ENCODE measurements around the gene FGF14.

Gene FGF14

DNA sequence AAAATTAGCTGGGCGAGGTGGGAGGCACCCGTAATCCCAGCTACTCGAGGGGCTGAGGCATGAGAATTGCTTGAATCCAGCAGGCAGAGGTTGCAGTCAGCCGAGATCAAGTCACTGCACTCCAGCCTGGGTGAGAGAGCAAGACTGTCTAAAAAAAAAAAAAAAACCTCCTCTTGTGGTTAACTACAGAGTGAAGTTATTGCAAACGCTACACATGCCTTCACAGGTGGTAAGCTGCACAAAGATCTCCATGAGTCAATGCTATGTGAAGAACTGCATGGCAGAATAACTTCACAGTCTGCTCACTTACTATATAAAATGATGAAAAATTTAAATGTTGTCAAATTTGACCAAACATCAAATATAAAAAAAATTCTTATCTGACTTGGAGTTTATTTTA, 436.8 kb downstream of the FGF14 start:
- DNase-seq: no peak

DNA sequence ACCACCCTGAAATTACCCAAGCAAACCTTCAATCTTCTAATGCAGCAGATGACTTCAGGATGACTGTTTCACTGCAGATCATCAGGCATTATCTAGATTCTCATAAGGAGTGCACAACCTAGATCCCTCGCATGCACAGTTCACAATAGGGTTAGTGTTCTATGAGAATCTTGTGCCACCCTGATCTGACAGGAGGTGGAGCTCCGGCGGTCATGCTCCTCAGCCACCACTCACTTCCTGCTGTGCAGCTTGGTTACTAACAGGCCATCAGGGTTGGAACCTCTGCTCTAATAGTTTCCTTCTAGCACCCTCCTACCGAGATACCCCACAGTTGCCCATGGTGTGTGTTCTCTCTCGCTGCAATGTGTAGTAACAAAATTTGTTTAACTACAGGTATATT, 442.8 kb downstream of the FGF14 start:
- DNase-seq: no peak

DNA sequence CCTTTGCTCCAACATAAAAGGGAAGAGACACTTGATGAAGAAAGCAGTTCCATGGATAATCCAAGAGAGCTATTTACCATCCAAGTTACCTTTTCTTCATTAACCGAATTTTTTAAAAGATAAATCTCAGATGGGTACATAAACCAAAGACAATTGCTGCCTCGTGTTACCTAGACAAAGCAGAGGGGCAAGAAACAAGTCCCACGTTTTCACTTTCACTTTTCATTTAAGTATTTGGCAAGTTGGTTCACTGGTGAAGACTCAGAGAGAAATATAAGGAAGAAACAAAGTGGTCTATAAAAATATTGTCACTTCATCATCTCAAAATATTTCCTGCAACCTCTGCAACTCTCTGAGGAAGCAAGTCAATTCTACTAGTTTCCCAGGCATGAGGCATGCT, 446.1 kb downstream of the FGF14 start:
- DNase-seq: no peak

DNA sequence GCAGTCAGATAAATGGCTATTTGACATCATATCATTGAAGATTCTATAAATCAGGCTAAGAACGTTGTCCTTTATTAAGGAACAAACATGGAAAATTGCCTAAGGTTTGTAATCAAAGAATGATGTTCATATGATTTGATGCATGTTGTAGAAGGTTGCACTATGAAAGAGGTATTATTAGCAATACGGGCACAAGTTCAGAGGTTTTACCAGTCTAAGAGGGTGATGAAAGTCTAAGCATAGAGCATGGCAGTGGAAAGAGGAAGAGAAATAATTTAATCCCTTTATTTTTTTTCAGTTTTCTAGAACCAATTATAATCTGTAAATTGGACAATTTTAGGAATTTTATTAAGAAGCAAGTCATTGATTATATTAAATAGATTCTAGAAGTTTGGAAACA, 450.7 kb downstream of the FGF14 start:
- no peak for DNase-seq

DNA sequence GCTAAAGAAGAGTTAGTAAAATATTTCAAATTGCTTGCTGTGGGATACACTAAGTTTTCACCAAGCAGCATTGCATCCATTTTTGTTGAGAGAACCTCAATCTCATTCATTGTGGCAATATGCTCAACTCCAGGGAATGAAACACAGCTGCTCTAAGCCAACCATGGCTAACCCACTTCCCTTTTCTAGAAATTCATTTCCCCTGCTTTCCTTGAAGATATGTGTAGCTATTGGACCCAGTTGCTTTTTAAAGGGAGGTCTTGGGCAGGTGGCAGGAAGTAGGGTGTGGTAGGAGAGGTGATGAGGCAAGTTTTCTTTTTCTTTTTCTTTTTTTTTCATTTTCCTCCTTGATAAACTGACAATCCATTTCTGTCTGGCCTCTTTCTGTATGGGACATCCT, 452.2 kb downstream of the FGF14 start:
- no peak for DNase-seq

DNA sequence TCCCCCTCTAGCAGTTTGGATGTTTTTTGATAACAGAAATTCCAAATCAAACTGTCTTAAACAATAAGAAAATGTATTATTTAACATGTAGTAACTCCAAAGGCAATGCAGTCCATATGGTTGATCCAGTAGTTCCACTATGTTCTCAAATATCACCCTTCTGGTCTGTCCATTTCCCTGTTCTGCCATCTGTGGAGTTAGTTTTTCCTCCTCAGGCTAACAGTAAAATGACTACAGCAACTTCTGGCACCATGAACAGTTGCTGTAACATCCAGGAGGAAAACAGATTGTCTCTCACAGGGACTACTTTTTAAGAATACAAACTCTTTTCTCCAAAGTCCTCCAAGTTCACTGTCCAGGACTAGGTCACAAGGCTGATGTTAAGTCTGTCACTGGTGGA, 455.4 kb downstream of the FGF14 start:
- DNase-seq: no peak

DNA sequence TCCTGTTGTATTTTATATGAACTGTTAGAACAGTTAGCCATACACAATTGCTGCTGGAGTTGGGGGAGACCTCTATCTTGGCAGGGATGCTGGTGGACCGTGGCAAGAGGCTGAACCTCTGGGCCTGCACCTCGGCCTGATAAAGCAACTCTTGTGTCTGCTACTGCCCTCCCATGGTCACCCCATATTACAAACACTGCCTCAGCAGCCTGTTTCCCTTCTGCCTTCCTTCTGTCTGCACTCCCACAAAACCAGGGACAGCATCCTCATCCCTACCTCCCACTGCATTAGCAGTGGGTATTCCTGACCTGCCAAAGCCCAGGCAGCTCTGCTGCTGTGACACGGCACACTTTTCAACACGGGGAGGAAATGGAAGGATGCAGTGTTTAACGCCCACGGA, 456.4 kb downstream of the FGF14 start:
- DNase-seq: no peak

DNA sequence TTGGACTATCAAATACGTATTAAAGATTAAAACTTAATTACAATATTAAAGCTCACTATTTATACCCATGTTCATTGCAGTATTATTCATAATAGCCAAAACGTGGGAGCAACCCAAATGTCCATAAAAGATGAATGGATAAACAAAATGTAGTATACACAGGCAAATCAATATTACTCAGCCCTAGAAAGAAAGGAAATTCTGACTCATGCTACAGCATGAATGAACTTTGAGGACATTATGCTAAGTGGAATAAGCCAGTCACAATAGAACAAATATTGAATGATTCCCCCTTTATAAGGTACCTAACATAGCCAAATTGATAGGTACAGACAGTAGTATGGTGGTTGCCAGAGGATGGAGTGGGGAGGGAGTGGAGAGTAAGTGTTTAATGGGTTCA, 457.3 kb downstream of the FGF14 start:
- DNase-seq: no peak

DNA sequence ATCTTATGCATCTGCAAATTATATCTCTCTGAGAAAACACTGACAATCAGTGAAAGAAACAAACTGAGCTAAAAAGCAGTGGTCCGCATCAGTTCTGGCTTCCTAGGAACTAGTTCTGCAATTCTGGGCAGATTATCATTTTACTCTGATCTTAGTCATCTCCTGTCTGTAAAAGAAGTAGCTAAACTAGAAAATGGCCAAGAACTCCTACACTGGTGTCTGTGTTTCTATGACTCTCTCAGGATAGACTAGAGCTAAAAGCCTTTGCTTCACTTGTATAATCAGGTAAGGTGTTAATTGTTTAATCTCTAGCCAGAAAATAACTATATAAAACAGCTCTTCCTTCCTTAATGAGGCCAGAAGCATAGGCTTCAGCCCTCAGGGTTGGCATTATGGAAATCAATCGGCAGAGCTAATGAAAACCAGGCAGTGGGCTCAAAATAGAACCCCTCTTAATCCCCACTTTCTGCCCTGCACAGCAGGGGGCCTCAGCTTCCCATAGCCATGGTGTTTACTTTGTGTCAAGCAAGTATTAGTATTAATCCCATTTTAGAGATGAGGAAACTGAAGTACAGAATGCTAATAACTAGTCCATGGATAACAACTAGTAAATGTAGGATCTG, 459.2 kb downstream of the FGF14 start:
- no peak for DNase-seq

DNA sequence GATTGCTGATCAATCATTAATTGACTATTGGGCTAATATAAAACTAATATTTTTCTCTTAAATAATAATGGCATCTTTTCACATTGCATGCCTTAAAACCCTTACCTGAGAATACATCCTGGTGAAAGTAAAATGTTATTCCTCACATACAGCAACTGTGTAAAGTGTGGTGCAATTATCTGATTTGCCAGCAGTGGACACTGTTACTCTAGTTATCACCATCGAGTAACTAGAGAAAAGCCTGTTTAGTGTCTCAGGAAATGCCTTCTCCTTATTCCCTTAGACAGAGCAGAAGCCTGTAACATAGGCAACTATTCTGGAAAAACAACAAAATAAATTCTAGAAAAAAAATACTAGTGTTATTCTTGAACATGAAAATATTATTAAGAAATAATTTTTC, 459.8 kb downstream of the FGF14 start:
- DNase-seq: no peak

DNA sequence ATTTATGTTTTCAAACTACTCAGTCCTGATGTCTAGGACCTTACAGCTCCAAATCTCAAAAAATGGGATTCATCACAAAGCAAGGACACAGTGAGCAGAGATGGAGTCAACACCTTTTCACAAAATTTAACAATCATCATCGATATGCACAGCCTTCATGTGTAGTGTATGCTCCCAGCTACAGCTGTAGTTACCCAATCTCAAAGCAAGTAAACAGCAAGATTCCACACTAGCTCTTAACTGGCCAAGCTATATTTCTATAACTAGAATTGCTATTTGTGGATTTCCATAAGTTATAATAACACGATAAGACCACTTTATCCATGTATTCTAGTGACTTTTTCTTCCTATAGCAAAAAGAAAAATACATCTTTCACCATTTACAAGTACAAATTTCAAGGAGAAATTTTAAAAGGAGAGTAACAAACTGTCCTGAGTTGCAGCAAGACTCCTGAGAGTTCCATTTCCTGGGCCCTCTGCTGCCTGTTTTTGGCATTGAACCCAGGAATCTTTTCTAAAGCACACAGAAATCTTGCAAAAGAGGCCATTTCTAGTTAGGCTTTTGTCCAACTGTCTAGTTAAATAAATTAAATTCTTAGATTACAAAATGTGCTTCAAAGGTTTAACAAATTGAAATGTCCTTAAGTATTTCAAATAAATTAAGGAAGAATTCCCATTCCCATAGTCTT, 460.6 kb downstream of the FGF14 start:
- DNase-seq: no peak

DNA sequence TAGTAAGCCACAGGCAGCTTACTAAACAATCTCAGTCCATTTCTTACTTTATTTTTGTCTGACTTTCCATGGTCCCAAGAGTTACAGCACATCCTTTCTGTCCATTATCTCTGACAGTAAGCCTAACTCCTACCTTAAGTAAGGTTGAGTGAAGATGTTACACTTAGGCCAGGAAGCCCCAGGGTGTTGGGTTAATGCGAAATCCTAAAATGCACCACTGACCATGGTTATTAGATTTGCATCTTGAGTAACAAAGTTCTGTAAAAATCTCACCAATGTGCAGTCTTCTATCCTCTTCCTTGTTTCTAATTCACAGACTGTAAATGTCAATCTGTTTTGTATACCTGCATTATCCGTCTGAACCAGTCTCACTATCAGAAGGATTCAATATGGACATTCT, 462.5 kb downstream of the FGF14 start:
- no peak for DNase-seq

DNA sequence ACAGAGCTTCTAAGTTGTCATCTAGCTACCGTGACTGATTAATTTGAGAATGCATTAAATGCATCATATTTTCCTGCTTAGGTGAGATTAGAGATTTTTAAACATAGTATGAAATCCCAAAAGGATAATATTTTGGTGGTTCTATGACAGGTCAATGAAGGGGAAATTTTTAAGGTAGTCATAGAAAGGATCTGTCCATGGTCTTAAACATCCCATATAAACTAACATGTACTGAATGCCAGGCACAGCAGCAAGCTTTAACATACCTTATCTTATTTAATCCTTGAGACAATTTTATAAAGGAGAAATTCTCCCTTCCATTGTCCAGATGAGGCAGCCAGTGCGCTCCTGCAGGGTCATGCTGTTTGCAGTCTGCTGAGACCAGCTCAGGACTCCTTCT, 466.0 kb downstream of the FGF14 start:
- no peak for DNase-seq

DNA sequence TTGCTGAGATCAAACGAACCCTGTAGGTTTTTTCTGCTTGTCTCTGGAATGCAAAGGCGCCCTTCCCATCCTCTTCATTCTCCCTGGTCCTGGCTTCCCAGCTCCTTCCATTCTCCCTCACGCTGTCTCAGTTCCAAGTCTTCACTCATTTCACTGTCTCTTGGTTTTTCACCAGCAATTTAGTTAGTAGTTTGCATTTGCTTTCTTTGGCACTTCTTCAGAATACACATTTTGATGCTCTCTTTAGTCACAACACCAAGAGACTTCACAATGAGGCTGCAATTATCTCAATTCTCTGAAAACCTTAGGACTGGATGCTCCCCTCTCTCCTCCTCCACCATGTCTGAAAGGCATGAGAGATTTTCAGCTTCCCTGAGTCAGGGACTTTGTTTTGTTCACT, 470.7 kb downstream of the FGF14 start:
- DNase-seq: no peak

DNA sequence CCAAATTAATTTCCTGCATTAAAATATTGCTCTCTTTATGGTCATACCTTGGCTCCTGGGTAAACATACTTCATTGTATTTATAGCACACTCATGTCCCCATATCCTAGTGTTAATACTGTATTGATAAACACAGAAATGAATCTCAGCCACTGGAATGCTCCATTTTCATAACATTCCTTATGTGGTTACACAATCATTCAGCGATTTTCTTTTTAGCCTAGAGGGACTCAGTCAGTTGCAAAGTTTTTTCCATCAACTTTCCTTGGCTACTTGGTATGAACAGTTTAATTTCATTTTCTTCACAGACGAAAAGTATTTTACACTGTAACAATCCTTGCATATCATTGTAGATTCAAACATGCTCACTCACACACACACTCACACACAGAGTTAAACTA, 471.5 kb downstream of the FGF14 start:
- DNase-seq: no peak

DNA sequence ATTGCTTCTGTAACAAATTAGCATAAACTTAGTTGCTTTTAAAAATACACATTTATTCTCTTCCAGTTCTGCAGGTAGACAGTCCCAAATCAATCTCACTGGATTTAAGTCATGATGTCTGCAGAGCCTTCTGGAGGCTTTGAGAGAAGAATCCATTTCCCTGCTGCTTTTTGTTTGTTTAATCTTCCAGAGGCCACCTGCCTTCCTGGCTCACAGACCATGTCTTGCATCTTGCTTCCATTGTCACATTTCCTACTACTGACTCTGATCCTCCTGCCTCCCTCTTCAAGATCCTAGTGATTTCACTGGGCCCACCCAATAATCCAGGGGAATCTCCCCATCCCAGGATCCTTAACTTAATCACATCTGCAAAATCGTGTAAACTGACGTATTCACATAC, 476.1 kb downstream of the FGF14 start:
- DNase-seq: no peak

DNA sequence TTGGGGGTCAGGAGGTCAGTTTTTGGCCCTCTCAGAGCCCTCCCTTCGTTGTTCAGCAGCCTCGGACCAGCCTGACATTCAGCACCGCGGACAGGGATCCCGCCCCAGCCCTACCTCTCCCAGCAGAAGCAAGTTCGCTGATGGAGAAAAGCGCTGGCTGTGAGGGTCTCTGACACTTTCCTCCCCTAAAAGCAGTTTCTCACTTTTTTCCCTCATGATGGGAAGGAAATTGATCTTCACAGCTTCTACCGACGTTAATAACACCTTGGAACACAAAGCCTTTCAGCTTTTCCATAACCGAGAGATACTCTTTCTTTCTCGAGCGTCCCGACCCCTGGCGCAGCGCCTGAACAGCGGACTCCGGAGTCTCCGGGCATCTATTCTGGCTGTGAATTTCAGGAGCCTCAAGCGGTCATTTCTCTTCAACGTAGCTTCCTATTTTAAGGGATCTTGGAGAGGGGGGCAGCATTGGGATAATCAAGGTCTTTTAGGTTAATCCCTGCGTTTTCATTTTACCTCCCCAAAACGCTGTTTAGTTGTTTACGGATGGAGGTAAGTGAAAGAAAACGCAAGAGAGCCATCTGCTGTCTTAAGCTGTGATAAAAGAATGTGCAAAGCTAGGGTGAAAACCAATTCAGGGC, 482.2 kb downstream of the FGF14 start:
- no peak for DNase-seq

DNA sequence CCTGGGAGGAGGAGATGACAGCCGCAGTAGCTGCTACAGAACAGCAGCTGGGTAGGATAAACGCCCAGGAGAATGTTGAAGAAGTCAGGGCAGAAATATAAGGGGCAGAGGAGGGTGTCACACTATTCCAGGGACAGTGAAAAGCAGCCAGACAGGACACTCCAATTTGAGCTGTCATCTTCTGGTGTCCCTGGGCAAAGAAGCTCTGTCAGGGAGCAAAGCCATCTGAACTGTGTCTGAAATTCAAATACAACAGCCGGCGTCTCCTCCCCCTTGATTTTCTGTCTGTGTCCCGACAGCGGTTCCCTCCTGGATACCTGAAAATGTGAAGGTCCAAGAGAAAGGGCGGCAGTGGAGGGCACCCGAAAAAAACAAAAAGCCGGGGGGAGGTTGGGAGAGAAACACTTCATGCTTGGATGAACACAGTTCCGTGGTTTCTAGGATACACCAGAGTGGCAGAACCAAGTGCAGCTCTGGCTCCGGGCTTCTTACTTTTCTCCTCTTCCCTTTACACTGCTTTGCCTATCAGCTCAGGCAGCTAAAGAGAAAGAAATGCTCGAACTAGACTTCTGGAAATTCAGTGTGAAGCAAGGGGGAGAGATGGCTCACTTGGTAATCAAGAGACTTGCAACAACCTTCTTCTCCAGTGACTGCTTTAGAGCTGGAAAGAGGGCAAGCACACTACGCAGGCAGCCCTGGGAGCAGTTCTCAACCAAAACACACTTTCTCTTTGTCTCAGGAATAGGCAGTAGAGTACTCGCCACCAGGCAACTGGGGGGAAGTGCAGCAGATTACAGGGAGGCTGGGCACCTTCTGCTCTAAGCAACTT, 483.8 kb downstream of the FGF14 start:
- DNase-seq: no peak

DNA sequence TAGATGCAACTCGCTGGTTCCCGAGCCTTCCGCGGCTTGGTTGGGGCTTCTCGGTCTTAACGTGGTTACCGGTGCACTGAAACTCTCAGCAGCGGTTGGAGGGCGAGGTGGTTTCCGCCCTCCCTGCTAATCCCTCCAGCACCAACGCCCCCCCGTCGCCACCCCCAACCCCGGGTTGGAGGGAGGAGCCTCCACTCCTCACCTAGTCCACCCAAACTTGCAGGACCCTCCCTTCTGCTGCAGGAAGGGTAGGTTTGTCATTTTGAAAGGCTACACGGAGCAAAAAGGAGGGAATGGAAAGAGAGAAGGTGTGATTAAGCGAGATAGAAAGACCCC, 484.4 kb downstream of the FGF14 start:
- no peak for DNase-seq

DNA sequence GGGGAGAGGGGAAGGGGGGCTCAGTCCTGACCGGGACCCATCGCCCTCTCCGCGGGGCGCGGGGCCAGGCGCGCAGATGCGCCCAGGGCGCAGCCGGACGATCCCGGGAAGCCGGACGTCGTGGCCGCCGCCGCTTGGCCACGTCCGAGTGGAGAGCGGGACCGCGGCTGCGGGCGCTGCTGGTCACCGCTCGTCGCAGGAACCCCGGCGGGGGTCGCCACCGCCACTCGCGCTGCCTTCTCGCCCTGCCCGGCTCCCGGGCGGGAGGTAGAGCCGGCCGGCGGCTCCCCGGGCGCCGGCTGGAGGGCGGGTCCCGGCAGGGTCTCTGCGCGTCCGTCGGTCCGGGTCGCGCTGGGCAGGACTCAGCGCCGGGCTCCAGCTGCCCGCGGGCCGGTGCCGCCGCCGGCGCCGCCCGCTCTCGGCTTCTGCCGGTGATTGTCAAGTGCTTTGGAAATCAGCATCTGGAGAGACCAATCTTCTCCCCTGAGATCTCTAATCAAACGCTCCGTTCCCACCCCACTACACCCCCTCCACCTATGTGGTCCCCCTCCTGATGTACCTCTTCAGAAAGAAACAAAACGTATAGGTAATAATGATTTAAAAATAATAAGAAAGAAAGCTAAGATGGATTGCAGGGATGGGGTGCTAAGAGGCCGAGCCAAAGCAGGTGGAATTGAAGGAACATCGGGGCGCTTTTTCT, 484.9 kb downstream of the FGF14 start:
- DNase-seq: no peak

DNA sequence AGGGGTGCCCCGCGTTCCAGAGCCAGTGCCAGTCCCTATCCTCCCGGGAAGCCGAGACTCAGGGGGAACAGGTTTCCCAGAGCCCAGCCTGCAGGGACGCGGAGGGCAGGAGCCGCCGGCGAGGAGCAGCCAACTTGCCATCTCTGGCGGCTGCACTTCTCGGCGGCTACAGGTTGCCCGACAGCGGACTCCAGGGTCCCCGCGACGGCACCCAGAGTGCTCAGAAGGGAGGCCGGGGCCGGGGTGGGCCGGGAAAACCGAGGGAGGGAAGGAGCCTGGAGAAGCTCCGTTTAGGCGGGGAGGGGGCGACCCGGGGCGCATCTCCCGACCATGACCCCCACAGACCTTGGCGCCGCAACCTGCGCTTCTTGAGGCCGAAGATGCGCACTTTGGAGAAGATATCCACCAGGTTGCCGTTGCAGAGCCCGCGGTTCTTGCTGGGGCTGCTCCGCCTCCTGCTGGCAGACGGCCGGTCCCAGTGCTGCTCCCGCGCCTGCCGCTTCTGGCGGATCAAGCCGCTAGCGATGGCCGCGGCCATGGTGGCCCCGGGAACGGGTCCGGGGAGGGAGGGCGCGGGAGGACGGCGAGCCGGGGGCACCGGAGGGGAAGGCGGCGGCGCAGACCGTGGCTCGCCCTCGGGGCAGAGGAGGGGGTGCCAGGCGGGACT, 485.6 kb downstream of the FGF14 start:
- DNase-seq: no peak

DNA sequence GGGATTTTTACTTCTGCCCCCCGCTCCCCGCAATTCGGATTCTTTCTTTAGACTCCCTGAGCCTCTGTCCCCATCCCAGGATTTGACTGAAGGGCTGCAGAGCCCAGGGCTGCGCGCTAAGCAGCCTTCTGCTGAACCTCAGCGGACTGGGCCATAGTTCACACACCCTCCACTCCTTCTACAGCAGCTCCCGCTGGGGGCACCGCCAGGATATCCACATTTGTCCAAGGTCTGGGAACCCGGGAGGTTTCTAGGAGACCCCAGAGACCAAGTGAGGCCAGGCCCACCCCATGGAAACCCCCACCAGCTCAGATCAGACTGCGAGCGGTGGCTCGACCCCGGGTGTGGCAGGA, 486.1 kb downstream of the FGF14 start:
- DNase-seq: no peak

DNA sequence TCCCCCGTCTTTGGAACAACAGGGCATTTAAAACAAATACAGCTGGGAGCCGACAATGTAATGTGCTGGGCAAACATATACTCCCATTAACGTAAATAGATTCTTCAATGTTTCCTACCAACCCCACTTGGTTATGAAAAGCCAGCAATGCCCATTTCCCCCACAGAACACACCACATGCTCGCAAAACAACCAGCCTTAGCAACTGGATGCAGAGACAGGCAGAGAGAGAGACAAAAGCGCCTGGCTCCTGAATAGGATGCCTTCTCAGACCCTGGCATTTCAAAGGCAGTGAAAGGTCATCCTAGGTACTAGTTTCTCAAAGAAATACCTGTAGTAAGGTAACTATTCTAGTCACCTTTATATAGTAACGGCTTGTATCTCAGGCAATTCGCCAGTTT, 486.5 kb downstream of the FGF14 start:
- no peak for DNase-seq

All from stimulated activated naive CD4-positive, alpha-beta T cell treated with Interleukin-2 at 50 U/mL for 16 hours (primary cell).